ENCODE measurements around the gene TRIM29.

TRIM29 gene, protein sequence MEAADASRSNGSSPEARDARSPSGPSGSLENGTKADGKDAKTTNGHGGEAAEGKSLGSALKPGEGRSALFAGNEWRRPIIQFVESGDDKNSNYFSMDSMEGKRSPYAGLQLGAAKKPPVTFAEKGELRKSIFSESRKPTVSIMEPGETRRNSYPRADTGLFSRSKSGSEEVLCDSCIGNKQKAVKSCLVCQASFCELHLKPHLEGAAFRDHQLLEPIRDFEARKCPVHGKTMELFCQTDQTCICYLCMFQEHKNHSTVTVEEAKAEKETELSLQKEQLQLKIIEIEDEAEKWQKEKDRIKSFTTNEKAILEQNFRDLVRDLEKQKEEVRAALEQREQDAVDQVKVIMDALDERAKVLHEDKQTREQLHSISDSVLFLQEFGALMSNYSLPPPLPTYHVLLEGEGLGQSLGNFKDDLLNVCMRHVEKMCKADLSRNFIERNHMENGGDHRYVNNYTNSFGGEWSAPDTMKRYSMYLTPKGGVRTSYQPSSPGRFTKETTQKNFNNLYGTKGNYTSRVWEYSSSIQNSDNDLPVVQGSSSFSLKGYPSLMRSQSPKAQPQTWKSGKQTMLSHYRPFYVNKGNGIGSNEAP

DNA sequence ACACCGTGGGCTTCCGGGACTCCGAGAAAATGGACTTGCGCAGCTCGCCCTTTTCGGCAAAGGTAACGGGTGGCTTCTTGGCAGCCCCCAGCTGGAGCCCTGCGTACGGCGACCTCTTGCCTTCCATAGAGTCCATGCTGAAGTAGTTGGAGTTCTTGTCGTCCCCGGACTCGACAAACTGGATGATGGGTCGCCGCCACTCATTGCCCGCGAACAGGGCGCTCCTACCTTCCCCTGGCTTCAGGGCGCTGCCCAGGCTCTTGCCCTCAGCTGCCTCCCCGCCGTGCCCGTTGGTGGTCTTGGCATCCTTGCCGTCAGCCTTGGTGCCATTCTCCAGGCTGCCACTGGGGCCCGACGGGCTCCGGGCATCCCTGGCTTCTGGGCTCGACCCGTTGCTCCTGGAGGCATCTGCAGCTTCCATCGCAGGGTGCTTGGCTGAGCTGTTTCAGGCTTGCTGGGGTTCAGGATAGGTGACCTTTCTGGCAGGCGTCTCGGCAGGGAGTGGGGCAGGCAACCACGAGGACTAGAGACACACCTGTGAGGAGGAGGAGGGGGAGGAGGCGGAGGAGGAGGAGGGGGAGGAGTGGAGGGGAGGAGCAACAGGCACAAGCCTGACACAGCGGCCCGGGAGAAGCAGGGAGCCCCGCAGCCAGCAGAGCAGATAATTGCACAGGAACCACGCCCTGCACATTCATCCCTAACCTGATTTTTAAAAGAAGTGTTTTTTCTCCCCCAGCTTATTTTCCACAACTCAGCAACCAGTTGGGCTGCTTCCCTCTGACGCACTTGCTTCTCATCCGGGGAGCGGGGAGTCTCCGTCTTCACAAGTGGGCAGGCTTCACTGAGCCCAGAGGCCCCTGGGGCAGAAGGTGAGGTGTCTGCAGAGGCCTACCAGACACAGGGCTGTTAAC, at the start of gene TRIM29:
TRIM29 (minus strand) TSS at position 503 of the 911 bp plus-strand sequence; CDS start at position 421, 82 bp downstream.
- DNase-seq (ENCODE audit: low read depth): no peak
- TF ChIP-seq, protein P1, sequence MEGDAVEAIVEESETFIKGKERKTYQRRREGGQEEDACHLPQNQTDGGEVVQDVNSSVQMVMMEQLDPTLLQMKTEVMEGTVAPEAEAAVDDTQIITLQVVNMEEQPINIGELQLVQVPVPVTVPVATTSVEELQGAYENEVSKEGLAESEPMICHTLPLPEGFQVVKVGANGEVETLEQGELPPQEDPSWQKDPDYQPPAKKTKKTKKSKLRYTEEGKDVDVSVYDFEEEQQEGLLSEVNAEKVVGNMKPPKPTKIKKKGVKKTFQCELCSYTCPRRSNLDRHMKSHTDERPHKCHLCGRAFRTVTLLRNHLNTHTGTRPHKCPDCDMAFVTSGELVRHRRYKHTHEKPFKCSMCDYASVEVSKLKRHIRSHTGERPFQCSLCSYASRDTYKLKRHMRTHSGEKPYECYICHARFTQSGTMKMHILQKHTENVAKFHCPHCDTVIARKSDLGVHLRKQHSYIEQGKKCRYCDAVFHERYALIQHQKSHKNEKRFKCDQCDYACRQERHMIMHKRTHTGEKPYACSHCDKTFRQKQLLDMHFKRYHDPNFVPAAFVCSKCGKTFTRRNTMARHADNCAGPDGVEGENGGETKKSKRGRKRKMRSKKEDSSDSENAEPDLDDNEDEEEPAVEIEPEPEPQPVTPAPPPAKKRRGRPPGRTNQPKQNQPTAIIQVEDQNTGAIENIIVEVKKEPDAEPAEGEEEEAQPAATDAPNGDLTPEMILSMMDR (conservative IDR thresholded peaks at IDR 0.05; ENCODE audit: low read depth, low read length): no peak
- H3K4me3 ChIP-seq (ENCODE audit: low read length): no peak within 1 kb of the TSS

DNA sequence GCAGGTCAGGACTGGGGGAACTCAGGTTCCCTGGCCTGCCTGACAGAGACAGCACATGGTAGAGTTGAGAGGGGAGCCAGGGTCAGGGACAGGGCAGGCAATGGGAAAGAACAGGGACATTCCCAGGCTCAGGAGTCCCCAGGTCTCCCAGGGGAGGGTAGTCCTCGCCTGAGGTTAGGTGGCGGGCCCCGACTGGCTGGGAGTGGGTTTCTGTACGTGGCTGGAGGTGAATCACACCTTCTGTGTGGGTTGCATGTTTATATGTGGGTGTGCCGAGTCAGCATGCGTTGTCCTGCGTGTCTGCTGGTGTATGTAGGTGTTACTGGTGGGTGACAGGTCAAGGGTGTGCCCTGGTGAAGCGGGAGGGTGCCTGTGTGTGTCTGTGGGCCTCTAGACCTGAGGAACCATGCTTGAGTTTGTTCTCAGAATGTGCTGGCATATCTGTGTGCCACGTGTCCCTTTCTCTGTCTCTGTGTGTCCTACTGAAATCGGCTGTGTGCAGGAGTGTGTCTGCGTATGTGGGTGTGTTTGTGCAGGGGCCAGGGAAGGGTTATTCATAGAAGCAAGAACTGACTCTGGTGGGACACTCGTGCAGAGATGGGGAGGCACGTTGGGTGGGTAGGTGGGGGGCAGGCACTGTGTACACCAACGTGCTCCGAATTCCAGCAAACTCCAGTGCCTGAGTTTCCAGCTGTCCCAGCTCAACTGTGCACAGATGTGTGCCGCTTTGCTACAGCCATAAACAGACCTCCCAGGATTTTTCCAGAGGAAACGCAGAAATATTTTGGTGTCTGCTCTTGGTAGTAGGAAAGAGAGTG, 49.1 kb upstream of the TRIM29 start:
- TF ChIP-seq, protein P1 (conservative IDR thresholded peaks at IDR 0.05; ENCODE audit: low read depth, low read length): no peak
- H3K4me3 ChIP-seq (ENCODE audit: low read length): no peak overlapping the region
- no peak for DNase-seq (ENCODE audit: low read depth)

DNA sequence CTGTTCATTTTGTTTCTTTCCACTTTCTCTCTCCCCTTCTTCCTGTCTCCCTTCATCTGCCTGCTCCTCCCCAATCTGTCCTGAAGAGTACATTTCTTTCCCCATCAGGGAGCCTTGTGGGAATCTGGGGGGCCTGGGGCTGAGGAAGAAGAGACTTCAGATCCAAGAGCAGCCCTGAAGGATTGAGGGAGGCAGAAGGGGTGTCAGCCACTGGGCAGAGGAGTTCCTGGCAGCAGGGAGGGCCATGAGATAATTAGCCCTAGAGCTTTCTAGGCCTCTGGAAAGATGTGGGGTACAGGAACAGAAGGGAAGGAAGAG, 48.5 kb upstream of the TRIM29 start:
- no peak for DNase-seq (ENCODE audit: low read depth)
- TF ChIP-seq, protein P1 (conservative IDR thresholded peaks at IDR 0.05; ENCODE audit: low read depth, low read length): no peak
- H3K4me3 ChIP-seq (ENCODE audit: low read length): no peak overlapping the region

DNA sequence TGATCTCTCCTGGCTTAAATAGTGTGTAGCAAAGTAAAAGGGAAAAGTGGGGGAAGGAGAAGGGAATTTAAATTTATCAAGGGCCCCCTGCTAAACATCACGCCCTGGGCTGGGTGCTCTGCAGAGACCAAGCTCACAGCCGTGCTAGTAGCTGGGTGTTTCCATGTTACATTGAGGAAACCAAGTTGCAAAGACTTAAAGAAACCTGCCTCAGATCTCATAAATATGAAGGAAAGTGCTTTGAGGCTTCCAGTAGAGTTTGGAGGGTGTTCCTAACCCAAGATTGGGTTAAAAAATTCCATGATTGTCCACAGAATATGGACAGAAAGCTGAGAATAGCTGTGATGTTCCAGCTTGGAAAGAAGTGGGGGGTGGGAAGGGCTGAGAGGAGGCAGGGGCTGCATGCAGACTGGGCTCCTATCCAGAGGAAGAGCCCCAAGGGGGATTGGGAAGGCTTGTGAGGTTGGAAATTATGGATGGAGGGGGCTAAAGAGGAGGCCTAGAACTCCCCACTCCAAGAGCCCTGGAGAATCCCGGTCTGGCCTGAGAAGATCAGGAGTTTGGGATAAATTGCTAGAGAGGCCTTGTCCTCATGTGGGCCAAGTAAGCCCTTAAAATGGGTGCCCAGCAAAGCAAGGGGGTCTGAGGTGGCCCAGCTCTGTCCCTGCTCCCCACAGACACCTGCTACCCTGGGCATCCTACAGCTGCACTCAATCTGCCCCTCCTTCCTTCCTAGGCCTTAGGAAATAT, 48.0 kb upstream of the TRIM29 start:
- DNase-seq (ENCODE audit: low read depth): no peak
- H3K4me3 ChIP-seq (ENCODE audit: low read length): no peak overlapping the region
- TF ChIP-seq, protein P1 (conservative IDR thresholded peaks at IDR 0.05; ENCODE audit: low read depth, low read length): no peak

DNA sequence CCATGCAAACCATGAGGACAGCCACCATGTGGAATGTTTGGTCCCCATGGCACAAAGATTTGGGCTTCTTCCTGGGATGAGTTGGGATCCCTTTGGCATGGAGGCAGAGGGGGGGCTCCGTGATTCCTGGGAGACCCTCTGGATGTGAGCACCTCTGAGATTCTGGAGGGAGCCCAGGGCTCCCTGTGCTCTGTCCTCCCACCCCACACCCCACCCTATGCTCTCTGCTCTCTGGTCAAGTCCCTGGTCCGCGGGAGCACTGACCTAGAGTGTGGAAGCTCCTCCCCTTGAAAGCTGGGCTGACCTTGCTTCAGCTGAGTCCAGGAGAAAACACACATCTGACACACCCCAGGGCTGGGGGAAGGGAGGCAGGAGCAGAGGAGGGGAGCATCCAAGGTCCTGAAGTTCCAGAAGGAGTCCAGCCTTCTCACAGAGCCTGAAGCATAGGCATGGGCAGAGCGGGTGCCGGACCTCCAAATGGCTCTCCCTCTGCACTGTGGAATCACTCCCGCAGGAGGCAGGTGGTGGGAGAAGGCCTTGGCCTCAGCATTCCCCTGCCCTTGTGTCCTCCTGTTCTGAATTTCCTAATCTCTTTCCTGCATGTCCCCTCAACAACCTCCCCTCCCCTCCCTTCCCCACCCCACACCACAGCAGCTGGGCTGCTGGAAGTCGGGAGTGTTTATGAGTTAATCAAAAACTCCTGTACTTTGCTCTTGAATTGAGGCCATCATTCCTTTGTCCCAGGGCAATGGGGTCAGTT, 47.2 kb upstream of the TRIM29 start:
- TF ChIP-seq, protein P1 (conservative IDR thresholded peaks at IDR 0.05; ENCODE audit: low read depth, low read length): no peak
- DNase-seq (ENCODE audit: low read depth): no peak
- H3K4me3 ChIP-seq (ENCODE audit: low read length): no peak overlapping the region

Data from retinal pigment epithelial cell (primary cell).